GM23338 (cell line): ENCODE data around the gene NFKBIZ. TPM values are rescaled to one million over a fixed set of nuclear protein-coding genes. Genes with fewer than 3 reads are reported as not detected.
A peak's percentile ranks its signal among the peaks of the same experiment; 100 is the strongest.

ENCODE experiments used
- ATAC-seq: fragments of 200-7000 bp; cut with Tn5 transposase; 3 replicates; pipeline ENCODE4 v1.9.1; 2020
- DNase-seq: peaks from one replicate; pipeline ENCODE4 v3.0.0-alpha.2; 2015; ENCODE audit warnings: low spot score
- H2AFZ ChIP-seq: fragments of 200-600 bp; sonication (generic); 2 replicates; pipeline ENCODE4 v1.8.0; 2016; ENCODE audit warnings: antibody characterized with exemption, mild to moderate bottlenecking, moderate library complexity
- H3F3A ChIP-seq: fragments of 200-600 bp; sonication (generic); replicated peaks from 2 replicates; pipeline ENCODE4 v1.8.0; 2017; ENCODE audit warnings: antibody characterized with exemption, mixed run types, low read depth
- H3K27ac ChIP-seq: fragments of 200-600 bp; sonication (generic); 2 replicates; pipeline ENCODE4 v1.6.1; 2016; ENCODE audit warnings: low read depth
- H3K27me3 ChIP-seq: fragments of 200-600 bp; sonication (generic); 2 replicates; pipeline ENCODE4 v1.8.0; 2016; ENCODE audit warnings: mild to moderate bottlenecking, mixed run types, moderate library complexity; ENCODE audit not compliant: insufficient read depth
- H3K36me3 ChIP-seq: fragments of 200-600 bp; sonication (generic); 2 replicates; pipeline ENCODE4 v1.8.0; 2016; ENCODE audit warnings: mild to moderate bottlenecking; ENCODE audit not compliant: insufficient read depth
- H3K4me1 ChIP-seq: fragments of 200-600 bp; sonication (generic); 2 replicates; pipeline ENCODE4 v1.8.0; 2016; ENCODE audit warnings: mild to moderate bottlenecking, moderate library complexity; ENCODE audit not compliant: insufficient read depth
- H3K4me2 ChIP-seq: fragments of 200-600 bp; sonication (generic); 2 replicates; pipeline ENCODE4 v1.7.1; 2017; ENCODE audit warnings: mixed run types
- H3K4me3 ChIP-seq: fragments of 200-600 bp; sonication (generic); 2 replicates; pipeline ENCODE4 v1.6.1; 2016; ENCODE audit warnings: mixed run types
- H3K79me2 ChIP-seq: fragments of 200-600 bp; sonication (generic); replicated peaks from 2 replicates; pipeline ENCODE4 v1.8.0; 2017; ENCODE audit warnings: mild to moderate bottlenecking; ENCODE audit not compliant: insufficient read depth
- H3K9me2 ChIP-seq: fragments of 200-600 bp; sonication (generic); 2 replicates; pipeline ENCODE4 v1.8.0; 2017; ENCODE audit not compliant: insufficient read depth
- H4K20me1 ChIP-seq: fragments of 200-600 bp; sonication (generic); replicated peaks from 2 replicates; pipeline ENCODE4 v1.8.0; 2017; ENCODE audit warnings: mild to moderate bottlenecking; ENCODE audit not compliant: insufficient read depth
- H3K27ac Mint-ChIP-seq: 2 replicates; pipeline ENCODE4 v1.8.0; 2020; ENCODE audit warnings: inconsistent platforms, mild to moderate bottlenecking, moderate library complexity, mixed read lengths
- H3K27me3 Mint-ChIP-seq: 3 replicates; pipeline ENCODE4 v1.8.0; 2022; ENCODE audit warnings: low read depth, mild to moderate bottlenecking, moderate library complexity, mixed read lengths, inconsistent platforms; ENCODE audit not compliant: insufficient read depth, poor library complexity
- H3K36me3 Mint-ChIP-seq: 3 replicates; pipeline ENCODE4 v1.8.0; 2021; ENCODE audit warnings: low read depth, mild to moderate bottlenecking, inconsistent platforms, moderate library complexity, mixed read lengths
- H3K4me1 Mint-ChIP-seq: 3 replicates; pipeline ENCODE4 v1.8.0; 2020; ENCODE audit warnings: mild to moderate bottlenecking, inconsistent platforms, mixed read lengths
- H3K4me3 Mint-ChIP-seq: 3 replicates; pipeline ENCODE4 v1.8.0; 2021; ENCODE audit warnings: moderate library complexity, mild to moderate bottlenecking, inconsistent platforms, mixed read lengths
- H3K9me3 Mint-ChIP-seq: 3 replicates; pipeline ENCODE4 v1.8.0; 2020; ENCODE audit warnings: moderate library complexity, mild to moderate bottlenecking, inconsistent platforms, mixed read lengths
- EZH2 ChIP-seq: fragments of 200-600 bp; sonication (generic); IDR thresholded peaks from one replicate; pipeline ENCODE4 v1.8.0; 2017; ENCODE audit warnings: antibody characterized with exemption, mild to moderate bottlenecking, low read depth; ENCODE audit not compliant: unreplicated experiment
- EZH2phosphoT487 ChIP-seq: fragments of 200-600 bp; sonication (generic); IDR thresholded peaks from one replicate; pipeline ENCODE4 v1.8.1; 2018; ENCODE audit warnings: antibody characterized with exemption; ENCODE audit not compliant: unreplicated experiment
- JUNB ChIP-seq: IDR thresholded peaks from one replicate; pipeline ENCODE4 v1.6.1; 2016; ENCODE audit warnings: antibody characterized with exemption; ENCODE audit not compliant: unreplicated experiment
- NANOG ChIP-seq: IDR thresholded peaks from 2 replicates; pipeline ENCODE4 v1.6.1; 2016; ENCODE audit warnings: antibody characterized with exemption, borderline replicate concordance
- STAT1 ChIP-seq: IDR thresholded peaks from one replicate; pipeline ENCODE4 v1.6.1; 2016; ENCODE audit warnings: antibody characterized with exemption; ENCODE audit not compliant: unreplicated experiment
- ZNF114 ChIP-seq: fragments of 250-450 bp; sonication (Bioruptor Pico); IDR thresholded peaks from 2 replicates; pipeline ENCODE4 v1.5.0; 2020; ENCODE audit warnings: mild to moderate bottlenecking, moderate library complexity
- polyA plus RNA-seq: library from polyadenylated mRNA; unstranded; fragments of >200 nt; fragmentation: Nextera tagmentation; extraction: Ambion mirVana; gene quantifications from 2 replicates; pipeline ENCODE4 v1.2.1, GENCODE V29; 2016
- total RNA-seq: library from RNA; depleted of rRNA; stranded (reverse); fragments of >200 nt; shearing (Covaris generic); gene quantifications from 2 replicates; pipeline ENCODE4 v1.2.3, GENCODE V29; 2014
- TF ChIP-seq, protein P1 (sequence below): IDR thresholded peaks from one replicate; pipeline ENCODE4 v1.6.1; 2018; ENCODE audit warnings: antibody characterized with exemption; ENCODE audit not compliant: unreplicated experiment
- TF ChIP-seq, protein P2 (sequence below), 2 experiments: fragments of 200-600 bp in 1 of 2; sonication (generic) in 1 of 2; conservative IDR thresholded peaks; 2 replicates each; pipeline versions ENCODE4 v1.5.1 to v1.6.1; 2016 to 2017; ENCODE audit warnings: antibody characterized with exemption in 2 of 2, low read depth in 2 of 2, mild to moderate bottlenecking in 2 of 2, moderate library complexity in 1 of 2

Gene NFKBIZ
- total and polyA plus RNA-seq, 2 experiments from 2014 or later = 14.1 to 18.2 TPM

DNA sequence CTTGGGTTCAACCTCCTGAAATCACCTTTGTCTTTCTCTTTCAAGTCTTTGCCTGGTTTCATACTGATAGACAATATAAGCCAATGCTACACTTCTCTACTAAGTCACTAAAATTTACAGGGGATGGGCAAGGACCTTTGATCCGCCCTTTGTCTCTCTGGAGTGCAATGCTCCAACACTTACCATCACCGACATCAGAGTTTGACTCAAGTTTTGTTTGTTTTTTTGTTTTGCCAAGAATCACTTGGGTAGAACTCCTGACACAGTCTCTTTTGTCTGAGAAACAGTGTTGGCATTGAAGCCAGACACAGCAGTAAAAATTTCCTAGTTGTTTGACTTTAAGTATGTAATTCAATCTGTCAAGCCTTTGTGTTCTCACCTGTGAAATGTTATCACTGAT, 29.3 kb downstream of the NFKBIZ start:
- Mint-ChIP-seq H3K36me3 (no peaks in the 10 kb centered on the region), H3K9me3 (no peaks in the 10 kb centered on the region), H3K27ac (no peak overlapping the region), H3K27me3 (no peaks in the 10 kb centered on the region), H3K4me3 (no peak overlapping the region), H3K4me1 (no peaks in the 10 kb centered on the region; the same call in 2 of the 3 replicates)
- H3K79me2 ChIP-seq = no peaks in the 10 kb centered on the region
- H3K4me1 ChIP-seq = no peaks in the 10 kb centered on the region
- no peaks in the 10 kb centered on the region for H3F3A ChIP-seq
- no peaks in the 10 kb centered on the region for H3K9me2 ChIP-seq
- H3K4me3 ChIP-seq = no peak overlapping the region
- H3K27me3 ChIP-seq = no peaks in the 10 kb centered on the region
- no peaks in the 10 kb centered on the region for H3K36me3 ChIP-seq
- TF ChIP-seq EZH2phosphoT487 = no peak
- H4K20me1 ChIP-seq = no peaks in the 10 kb centered on the region
- H2AFZ ChIP-seq = 0 out of 2 replicates have a peak overlapping the region, but pooled peaks have one; percentile 47
- no peak overlapping the region for H3K4me2 ChIP-seq
- no peak for DNase-seq
- no peak for ATAC-seq
- H3K27ac ChIP-seq = no peak overlapping the region

DNA sequence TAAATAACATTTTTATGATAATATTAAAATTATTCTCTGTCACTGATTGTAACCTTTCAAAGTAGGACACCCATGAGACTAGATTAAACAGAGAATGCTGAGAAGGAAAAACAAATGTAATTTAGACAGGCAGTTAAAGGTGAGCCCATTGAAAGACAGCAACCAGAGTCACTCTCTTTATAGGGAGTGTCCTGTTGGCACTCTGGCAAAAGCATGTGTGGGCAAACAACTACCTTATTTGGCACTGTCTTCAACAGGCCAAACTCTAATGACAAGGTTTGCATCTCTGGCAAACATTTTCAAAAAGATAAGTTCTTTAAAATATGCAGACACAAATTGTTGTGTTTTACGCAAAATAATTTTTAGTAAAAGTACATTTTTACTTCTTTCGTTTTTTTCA, 29.8 kb downstream of the NFKBIZ start:
- H3K27me3 Mint-ChIP-seq = no peaks in the 10 kb centered on the region
- no peaks in the 10 kb centered on the region for H3K36me3 Mint-ChIP-seq
- TF ChIP-seq, protein P1, sequence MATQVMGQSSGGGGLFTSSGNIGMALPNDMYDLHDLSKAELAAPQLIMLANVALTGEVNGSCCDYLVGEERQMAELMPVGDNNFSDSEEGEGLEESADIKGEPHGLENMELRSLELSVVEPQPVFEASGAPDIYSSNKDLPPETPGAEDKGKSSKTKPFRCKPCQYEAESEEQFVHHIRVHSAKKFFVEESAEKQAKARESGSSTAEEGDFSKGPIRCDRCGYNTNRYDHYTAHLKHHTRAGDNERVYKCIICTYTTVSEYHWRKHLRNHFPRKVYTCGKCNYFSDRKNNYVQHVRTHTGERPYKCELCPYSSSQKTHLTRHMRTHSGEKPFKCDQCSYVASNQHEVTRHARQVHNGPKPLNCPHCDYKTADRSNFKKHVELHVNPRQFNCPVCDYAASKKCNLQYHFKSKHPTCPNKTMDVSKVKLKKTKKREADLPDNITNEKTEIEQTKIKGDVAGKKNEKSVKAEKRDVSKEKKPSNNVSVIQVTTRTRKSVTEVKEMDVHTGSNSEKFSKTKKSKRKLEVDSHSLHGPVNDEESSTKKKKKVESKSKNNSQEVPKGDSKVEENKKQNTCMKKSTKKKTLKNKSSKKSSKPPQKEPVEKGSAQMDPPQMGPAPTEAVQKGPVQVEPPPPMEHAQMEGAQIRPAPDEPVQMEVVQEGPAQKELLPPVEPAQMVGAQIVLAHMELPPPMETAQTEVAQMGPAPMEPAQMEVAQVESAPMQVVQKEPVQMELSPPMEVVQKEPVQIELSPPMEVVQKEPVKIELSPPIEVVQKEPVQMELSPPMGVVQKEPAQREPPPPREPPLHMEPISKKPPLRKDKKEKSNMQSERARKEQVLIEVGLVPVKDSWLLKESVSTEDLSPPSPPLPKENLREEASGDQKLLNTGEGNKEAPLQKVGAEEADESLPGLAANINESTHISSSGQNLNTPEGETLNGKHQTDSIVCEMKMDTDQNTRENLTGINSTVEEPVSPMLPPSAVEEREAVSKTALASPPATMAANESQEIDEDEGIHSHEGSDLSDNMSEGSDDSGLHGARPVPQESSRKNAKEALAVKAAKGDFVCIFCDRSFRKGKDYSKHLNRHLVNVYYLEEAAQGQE = no peak
- TF ChIP-seq EZH2 = no peak
- TF ChIP-seq NANOG = no peak
- no peak for TF ChIP-seq JUNB
- H3K4me3 Mint-ChIP-seq = no peak overlapping the region
- Histone ChIP-seq H3K27me3 (no peaks in the 10 kb centered on the region), H3K4me2 (no peak overlapping the region), H3K4me3 (no peak overlapping the region), H3F3A (no peaks in the 10 kb centered on the region), H2AFZ (peak overlapping the region; percentile 73; the same call in 1 of the 2 replicates), H3K36me3 (no peaks in the 10 kb centered on the region), H3K79me2 (no peaks in the 10 kb centered on the region), H3K27ac (no peak overlapping the region), H3K9me2 (no peaks in the 10 kb centered on the region), H3K4me1 (no peaks in the 10 kb centered on the region), H4K20me1 (no peaks in the 10 kb centered on the region)
- no peak for DNase-seq
- no peak for ATAC-seq
- no peak overlapping the region for H3K27ac Mint-ChIP-seq
- H3K9me3 Mint-ChIP-seq = no peaks in the 10 kb centered on the region
- H3K4me1 Mint-ChIP-seq = no peaks in the 10 kb centered on the region; the same call in 2 of the 3 replicates

DNA sequence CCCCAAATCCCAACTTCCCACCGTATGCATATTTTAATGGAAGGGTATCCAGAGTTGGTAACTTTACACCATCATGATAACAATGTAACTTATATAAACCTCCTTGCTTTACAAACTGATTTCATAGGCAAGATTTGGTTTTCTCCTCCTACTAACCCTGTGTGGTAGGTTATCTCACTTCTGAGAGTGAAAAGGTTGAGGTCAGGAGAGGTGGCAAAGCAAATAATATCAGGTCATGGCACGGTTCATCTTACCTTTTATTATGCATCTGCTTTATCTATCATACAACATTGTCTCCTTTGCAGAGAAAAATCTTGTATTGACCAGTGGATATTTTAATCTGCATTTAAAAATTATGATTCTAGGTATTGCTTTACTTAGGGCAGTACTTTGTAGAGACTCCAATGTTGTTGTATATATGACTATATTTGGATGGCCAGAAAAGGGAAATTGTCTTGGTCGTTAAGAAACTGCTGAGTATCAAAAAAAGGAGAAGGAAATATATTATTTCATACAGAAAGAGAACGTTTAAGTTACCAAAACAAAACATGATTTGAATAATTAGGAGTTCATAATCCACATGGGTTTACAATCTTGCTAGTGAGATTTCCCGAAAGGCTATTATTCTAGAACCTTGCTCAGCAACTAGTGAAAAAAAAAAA, 30.4 kb downstream of the NFKBIZ start:
- H3K9me2 ChIP-seq = no peaks in the 10 kb centered on the region; the same call in 1 of the 2 replicates
- H3K27me3 Mint-ChIP-seq = no peaks in the 10 kb centered on the region
- H3K4me2 ChIP-seq = no peak overlapping the region
- no peaks in the 10 kb centered on the region for H3K27me3 ChIP-seq
- H3K27ac Mint-ChIP-seq = no peak overlapping the region
- H3K79me2 ChIP-seq = no peaks in the 10 kb centered on the region
- H3K36me3 ChIP-seq = no peaks in the 10 kb centered on the region
- no peak overlapping the region for H3K27ac ChIP-seq
- no peak overlapping the region for H3K4me3 Mint-ChIP-seq
- H3K9me3 Mint-ChIP-seq = no peaks in the 10 kb centered on the region
- H3K4me3 ChIP-seq = no peak overlapping the region
- no peaks in the 10 kb centered on the region for H3K36me3 Mint-ChIP-seq
- H3K4me1 ChIP-seq = no peaks in the 10 kb centered on the region
- H2AFZ ChIP-seq = peak overlapping the region; percentile 73
- H3F3A ChIP-seq = no peaks in the 10 kb centered on the region
- no peak for DNase-seq
- H4K20me1 ChIP-seq = no peaks in the 10 kb centered on the region
- H3K4me1 Mint-ChIP-seq = no peaks in the 10 kb centered on the region; the same call in 2 of the 3 replicates
- no peak for ATAC-seq
- TF ChIP-seq ZNF114 (CRISPR knock-in tag) (no peak), JUNB (no peak), STAT1 (no peak), EZH2phosphoT487 (no peak)
- TF ChIP-seq, protein P2, sequence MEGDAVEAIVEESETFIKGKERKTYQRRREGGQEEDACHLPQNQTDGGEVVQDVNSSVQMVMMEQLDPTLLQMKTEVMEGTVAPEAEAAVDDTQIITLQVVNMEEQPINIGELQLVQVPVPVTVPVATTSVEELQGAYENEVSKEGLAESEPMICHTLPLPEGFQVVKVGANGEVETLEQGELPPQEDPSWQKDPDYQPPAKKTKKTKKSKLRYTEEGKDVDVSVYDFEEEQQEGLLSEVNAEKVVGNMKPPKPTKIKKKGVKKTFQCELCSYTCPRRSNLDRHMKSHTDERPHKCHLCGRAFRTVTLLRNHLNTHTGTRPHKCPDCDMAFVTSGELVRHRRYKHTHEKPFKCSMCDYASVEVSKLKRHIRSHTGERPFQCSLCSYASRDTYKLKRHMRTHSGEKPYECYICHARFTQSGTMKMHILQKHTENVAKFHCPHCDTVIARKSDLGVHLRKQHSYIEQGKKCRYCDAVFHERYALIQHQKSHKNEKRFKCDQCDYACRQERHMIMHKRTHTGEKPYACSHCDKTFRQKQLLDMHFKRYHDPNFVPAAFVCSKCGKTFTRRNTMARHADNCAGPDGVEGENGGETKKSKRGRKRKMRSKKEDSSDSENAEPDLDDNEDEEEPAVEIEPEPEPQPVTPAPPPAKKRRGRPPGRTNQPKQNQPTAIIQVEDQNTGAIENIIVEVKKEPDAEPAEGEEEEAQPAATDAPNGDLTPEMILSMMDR (conservative IDR thresholded peaks at IDR 0.05; ENCODE audit: low read depth in 2 of 2) = no peak
- TF ChIP-seq, protein P1 = no peak
